ENCODE measurements around the gene KNDC1.

Gene KNDC1

GRCh38 chr10:133209117-133209516, 49.1 kb downstream of the KNDC1 start:
- no peak overlapping the region for H3K9ac ChIP-seq (ENCODE audit: low read length)
- H3K14ac ChIP-seq (ENCODE audit: low read length) = no peak overlapping the region
- no peak overlapping the region for H2BK5ac ChIP-seq (ENCODE audit: low read depth, low read length, poor library complexity)
- no peak overlapping the region for H3K23ac ChIP-seq (ENCODE audit: low read length)
- H4K12ac ChIP-seq (ENCODE audit: low read depth, low read length) = no peak overlapping the region
- no peak overlapping the region for H2AK5ac ChIP-seq (ENCODE audit: low read length)
- no peak for DNase-seq
- H3K79me2 ChIP-seq (ENCODE audit: control insufficient read depth, insufficient read depth, low read length, poor library complexity) = no peaks in the 10 kb centered on the region
- no peak overlapping the region for H3K18ac ChIP-seq (ENCODE audit: low read length)
- H2AFZ ChIP-seq (ENCODE audit: insufficient read depth, low read length, poor library complexity) = no peak overlapping the region
- WGBS (ENCODE audit: extremely low coverage, insufficient coverage, insufficient read length) = 100% methylated on average over 6 of the region's 14 CpGs
- peaks cover 14% of the 10 kb centered on the region for H3K9me3 ChIP-seq (ENCODE audit: insufficient read depth, low read depth, low read length)
- no peaks in the 10 kb centered on the region for H3K4me1 ChIP-seq (ENCODE audit: control insufficient read depth in 1 of 2, insufficient read depth in 2 of 2, low read length in 2 of 2)
- H3K27me3 ChIP-seq (ENCODE audit: insufficient read depth, low read length) = no peaks in the 10 kb centered on the region
- no peak overlapping the region for H3K27ac ChIP-seq (ENCODE audit: low read depth, low read length)
- no peak overlapping the region for H2BK12ac ChIP-seq (ENCODE audit: low read length)
- no peak overlapping the region for H3K4ac ChIP-seq (ENCODE audit: low read depth, low read length)
- no peaks in the 10 kb centered on the region for H3K79me1 ChIP-seq (ENCODE audit: low read length)
- H2BK120ac ChIP-seq (ENCODE audit: insufficient read depth, low read length, poor library complexity) = no peak overlapping the region
- no peak overlapping the region for H4K8ac ChIP-seq (ENCODE audit: low read depth, low read length)
- no peak overlapping the region for H3K4me2 ChIP-seq (ENCODE audit: low read length)
- H3K36me3 ChIP-seq (ENCODE audit: control insufficient read depth in 1 of 2, insufficient read depth in 2 of 2, low read length in 2 of 2) = no peaks in the 10 kb centered on the region
- H3K4me3 ChIP-seq (ENCODE audit: low read depth, low read length) = peak overlapping the region; percentile 47
- H4K91ac ChIP-seq (ENCODE audit: low read depth, low read length) = no peak overlapping the region

- no peak overlapping the region for H2BK12ac ChIP-seq (ENCODE audit: low read length)
- no peak for DNase-seq
- H2BK120ac ChIP-seq (ENCODE audit: insufficient read depth, low read length, poor library complexity) = no peak overlapping the region
- H4K12ac ChIP-seq (ENCODE audit: low read depth, low read length) = no peak overlapping the region
- no peak overlapping the region for H2AFZ ChIP-seq (ENCODE audit: insufficient read depth, low read length, poor library complexity)
- peaks cover 15% of the 10 kb centered on the region for H3K9me3 ChIP-seq (ENCODE audit: insufficient read depth, low read depth, low read length)
- no peak overlapping the region for H3K18ac ChIP-seq (ENCODE audit: low read length)
- H2AK5ac ChIP-seq (ENCODE audit: low read length) = no peak overlapping the region
- no peaks in the 10 kb centered on the region for H3K79me2 ChIP-seq (ENCODE audit: control insufficient read depth, insufficient read depth, low read length, poor library complexity)
- no peak overlapping the region for H3K9ac ChIP-seq (ENCODE audit: low read length)
- no peak overlapping the region for H3K23ac ChIP-seq (ENCODE audit: low read length)
- no peak overlapping the region for H2BK5ac ChIP-seq (ENCODE audit: low read depth, low read length, poor library complexity)
- no peak overlapping the region for H4K91ac ChIP-seq (ENCODE audit: low read depth, low read length)
- no peaks in the 10 kb centered on the region for H3K79me1 ChIP-seq (ENCODE audit: low read length)
- H3K14ac ChIP-seq (ENCODE audit: low read length) = no peak overlapping the region
- no peak overlapping the region for H4K8ac ChIP-seq (ENCODE audit: low read depth, low read length)
- no CpG with 5 or more reads among the region's 20 CpGs for WGBS (ENCODE audit: extremely low coverage, insufficient coverage, insufficient read length)
- H3K27me3 ChIP-seq (ENCODE audit: insufficient read depth, low read length) = no peaks in the 10 kb centered on the region
- no peak overlapping the region for H3K4ac ChIP-seq (ENCODE audit: low read depth, low read length)
- H3K27ac ChIP-seq (ENCODE audit: low read depth, low read length) = no peak overlapping the region
- H3K4me3 ChIP-seq (ENCODE audit: low read depth, low read length) = no peak overlapping the region
- no peaks in the 10 kb centered on the region for H3K4me1 ChIP-seq (ENCODE audit: control insufficient read depth in 1 of 2, insufficient read depth in 2 of 2, low read length in 2 of 2)
- H3K4me2 ChIP-seq (ENCODE audit: low read length) = no peak overlapping the region
- no peaks in the 10 kb centered on the region for H3K36me3 ChIP-seq (ENCODE audit: control insufficient read depth in 1 of 2, insufficient read depth in 2 of 2, low read length in 2 of 2)
Measured at GRCh38 chr10:133209641-133210040, 49.6 kb downstream of the KNDC1 start.

- WGBS (ENCODE audit: extremely low coverage, insufficient coverage, insufficient read length) = no CpG with 5 or more reads among the region's 27 CpGs
- no peak overlapping the region for H2AFZ ChIP-seq (ENCODE audit: insufficient read depth, low read length, poor library complexity)
- peaks cover 17% of the 10 kb centered on the region for H3K9me3 ChIP-seq (ENCODE audit: insufficient read depth, low read depth, low read length)
- H3K4ac ChIP-seq (ENCODE audit: low read depth, low read length) = no peak overlapping the region
- no peaks in the 10 kb centered on the region for H3K36me3 ChIP-seq (ENCODE audit: control insufficient read depth in 1 of 2, insufficient read depth in 2 of 2, low read length in 2 of 2)
- H3K4me2 ChIP-seq (ENCODE audit: low read length) = no peak overlapping the region
- H2BK12ac ChIP-seq (ENCODE audit: low read length) = no peak overlapping the region
- DNase-seq = no peak
- H3K4me1 ChIP-seq (ENCODE audit: control insufficient read depth in 1 of 2, insufficient read depth in 2 of 2, low read length in 2 of 2) = no peaks in the 10 kb centered on the region
- no peak overlapping the region for H2BK5ac ChIP-seq (ENCODE audit: low read depth, low read length, poor library complexity)
- no peaks in the 10 kb centered on the region for H3K79me2 ChIP-seq (ENCODE audit: control insufficient read depth, insufficient read depth, low read length, poor library complexity)
- no peak overlapping the region for H3K14ac ChIP-seq (ENCODE audit: low read length)
- H3K23ac ChIP-seq (ENCODE audit: low read length) = no peak overlapping the region
- H3K9ac ChIP-seq (ENCODE audit: low read length) = no peak overlapping the region
- H3K79me1 ChIP-seq (ENCODE audit: low read length) = no peaks in the 10 kb centered on the region
- no peak overlapping the region for H2AK5ac ChIP-seq (ENCODE audit: low read length)
- no peak overlapping the region for H3K18ac ChIP-seq (ENCODE audit: low read length)
- H3K4me3 ChIP-seq (ENCODE audit: low read depth, low read length) = no peak overlapping the region
- H3K27ac ChIP-seq (ENCODE audit: low read depth, low read length) = no peak overlapping the region
- H2BK120ac ChIP-seq (ENCODE audit: insufficient read depth, low read length, poor library complexity) = no peak overlapping the region
- H3K27me3 ChIP-seq (ENCODE audit: insufficient read depth, low read length) = no peaks in the 10 kb centered on the region
- no peak overlapping the region for H4K91ac ChIP-seq (ENCODE audit: low read depth, low read length)
- H4K12ac ChIP-seq (ENCODE audit: low read depth, low read length) = no peak overlapping the region
- H4K8ac ChIP-seq (ENCODE audit: low read depth, low read length) = no peak overlapping the region
Measured at GRCh38 chr10:133210398-133211140, 50.5 kb downstream of the KNDC1 start.

DNA sequence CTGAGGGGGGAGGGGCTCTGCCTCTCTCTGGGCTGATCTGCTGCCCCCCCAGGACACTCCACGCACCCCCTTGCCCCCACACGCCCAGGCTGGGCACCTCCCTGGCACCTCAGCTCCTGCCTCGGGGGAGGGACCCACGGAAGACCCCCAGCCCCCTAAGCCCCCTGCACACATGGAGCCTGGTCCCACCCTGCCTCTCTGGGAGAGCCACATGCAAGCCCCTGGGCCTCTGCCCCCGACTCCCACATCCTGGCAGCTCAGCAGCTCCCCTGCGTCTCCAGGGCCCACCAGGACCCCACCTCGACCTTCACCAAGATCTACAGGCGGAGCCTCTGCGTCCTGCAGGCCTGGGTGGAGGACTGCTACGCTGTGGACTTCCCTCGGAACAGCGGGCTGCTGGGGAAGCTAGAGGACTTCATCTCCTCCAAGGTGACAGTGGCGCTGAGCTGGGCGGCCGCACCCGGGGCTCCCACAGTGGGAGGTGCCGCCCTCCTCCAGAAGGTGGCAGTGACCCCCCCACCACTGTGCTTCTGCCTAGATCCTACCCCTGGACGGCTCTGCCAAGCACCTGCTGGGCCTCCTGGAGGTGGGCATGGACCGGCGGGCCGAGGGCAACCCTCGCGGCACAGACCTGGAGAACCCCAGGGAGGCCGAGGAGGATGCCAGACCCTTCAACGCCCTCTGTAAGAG, 51.3 kb downstream of the KNDC1 start:
- no peak overlapping the region for H3K14ac ChIP-seq (ENCODE audit: low read length)
- H4K8ac ChIP-seq (ENCODE audit: low read depth, low read length) = no peak overlapping the region
- no peak overlapping the region for H3K4me3 ChIP-seq (ENCODE audit: low read depth, low read length)
- no peak overlapping the region for H2AFZ ChIP-seq (ENCODE audit: insufficient read depth, low read length, poor library complexity)
- H4K91ac ChIP-seq (ENCODE audit: low read depth, low read length) = no peak overlapping the region
- no peaks in the 10 kb centered on the region for H3K79me1 ChIP-seq (ENCODE audit: low read length)
- no peak overlapping the region for H3K27ac ChIP-seq (ENCODE audit: low read depth, low read length)
- H2BK5ac ChIP-seq (ENCODE audit: low read depth, low read length, poor library complexity) = no peak overlapping the region
- no peak overlapping the region for H2BK12ac ChIP-seq (ENCODE audit: low read length)
- no peak overlapping the region for H3K18ac ChIP-seq (ENCODE audit: low read length)
- H2AK5ac ChIP-seq (ENCODE audit: low read length) = no peak overlapping the region
- no peaks in the 10 kb centered on the region for H3K36me3 ChIP-seq (ENCODE audit: control insufficient read depth in 1 of 2, insufficient read depth in 2 of 2, low read length in 2 of 2)
- H3K4ac ChIP-seq (ENCODE audit: low read depth, low read length) = no peak overlapping the region
- H3K9ac ChIP-seq (ENCODE audit: low read length) = no peak overlapping the region
- no peak overlapping the region for H2BK120ac ChIP-seq (ENCODE audit: insufficient read depth, low read length, poor library complexity)
- no peak overlapping the region for H3K4me2 ChIP-seq (ENCODE audit: low read length)
- no peaks in the 10 kb centered on the region for H3K4me1 ChIP-seq (ENCODE audit: control insufficient read depth in 1 of 2, insufficient read depth in 2 of 2, low read length in 2 of 2)
- no peak for DNase-seq
- whole genome bisulfite sequencing (ENCODE audit: extremely low coverage, insufficient coverage, insufficient read length) = no CpG with 5 or more reads among the region's 25 CpGs
- H3K23ac ChIP-seq (ENCODE audit: low read length) = no peak overlapping the region
- peaks cover 17% of the 10 kb centered on the region for H3K9me3 ChIP-seq (ENCODE audit: insufficient read depth, low read depth, low read length)
- no peaks in the 10 kb centered on the region for H3K79me2 ChIP-seq (ENCODE audit: control insufficient read depth, insufficient read depth, low read length, poor library complexity)
- no peaks in the 10 kb centered on the region for H3K27me3 ChIP-seq (ENCODE audit: insufficient read depth, low read length)
- no peak overlapping the region for H4K12ac ChIP-seq (ENCODE audit: low read depth, low read length)

Data from trophoblast cell (in vitro differentiated cells and primary cell).